Loucy (cell line): ENCODE data around the gene ZNG1C.
"Not testable (repeated sequence)": the region's sequence is repeated elsewhere in the genome, so short reads cannot be mapped to it uniquely, and the experiment has no call there.

Experiments used
- H2AFZ ChIP-seq: fragments of 200-600 bp; sonication (generic); 2 replicates; pipeline ENCODE4 v1.6.0; 2016; ENCODE audit warnings: antibody characterized with exemption, mild to moderate bottlenecking, low read length, moderate library complexity
- H3F3A ChIP-seq: fragments of 200-600 bp; 2 replicates; pipeline ENCODE4 v1.6.0; 2016; ENCODE audit warnings: antibody characterized with exemption, low read depth, mild to moderate bottlenecking
- H3K27me3 ChIP-seq: fragments of 200-600 bp; sonication (generic); 2 replicates; pipeline ENCODE4 v1.6.1; 2014; ENCODE audit warnings: low read length, mild to moderate bottlenecking; ENCODE audit not compliant: insufficient read depth, poor library complexity, severe bottlenecking
- H3K36me3 ChIP-seq: fragments of 200-600 bp; sonication (generic); 2 replicates; pipeline ENCODE4 v1.6.1; 2016; ENCODE audit warnings: low read length; ENCODE audit not compliant: insufficient read depth
- H3K4me1 ChIP-seq: fragments of 200-600 bp; sonication (generic); 2 replicates; pipeline ENCODE4 v1.5.1; 2014; ENCODE audit warnings: low read length, mild to moderate bottlenecking; ENCODE audit not compliant: insufficient read depth, poor library complexity, severe bottlenecking
- H3K4me2 ChIP-seq: fragments of 200-600 bp; sonication (generic); 2 replicates; pipeline ENCODE4 v1.6.0; 2014; ENCODE audit warnings: antibody characterized with exemption, low read length, low read depth, mild to moderate bottlenecking; ENCODE audit not compliant: poor library complexity, severe bottlenecking
- H3K4me3 ChIP-seq: fragments of 200-600 bp; sonication (generic); 2 replicates; pipeline ENCODE4 v1.5.1; 2014; ENCODE audit warnings: low read length, mild to moderate bottlenecking, mixed read lengths; ENCODE audit not compliant: poor library complexity, severe bottlenecking
- H3K79me2 ChIP-seq: fragments of 200-600 bp; sonication (generic); 2 replicates; pipeline ENCODE4 v1.6.1; 2014; ENCODE audit warnings: low read length; ENCODE audit not compliant: insufficient read depth
- H3K9ac ChIP-seq: fragments of 200-600 bp; sonication (generic); 2 replicates; pipeline ENCODE4 v1.6.0; 2014; ENCODE audit warnings: mild to moderate bottlenecking, low read depth, low read length, moderate library complexity; ENCODE audit not compliant: poor library complexity, severe bottlenecking
- H3K9me2 ChIP-seq: fragments of 200-600 bp; sonication (generic); replicated peaks from 2 replicates; pipeline ENCODE4 v1.6.1; 2016; ENCODE audit warnings: low read depth, low read length, mixed read lengths
- H3K9me3 ChIP-seq: fragments of 200-600 bp; sonication (generic); 2 replicates; pipeline ENCODE4 v1.6.1; 2014; ENCODE audit warnings: mild to moderate bottlenecking, antibody characterized with exemption, low read length, low read depth; ENCODE audit not compliant: insufficient read depth
- H4K20me1 ChIP-seq: fragments of 200-600 bp; sonication (generic); 2 replicates; pipeline ENCODE4 v1.6.0; 2014; ENCODE audit warnings: antibody characterized with exemption, low read length, mild to moderate bottlenecking; ENCODE audit not compliant: insufficient read depth, poor library complexity, severe bottlenecking

Gene ZNG1C

GRCh38 chr9:68324518-68324917 lies 82.7 kb downstream of the ZNG1C start:
- H3F3A ChIP-seq, H2AFZ ChIP-seq, H3K9me2 ChIP-seq, H3K4me1 ChIP-seq, H4K20me1 ChIP-seq, H3K4me2 ChIP-seq, H3K79me2 ChIP-seq, H3K9me3 ChIP-seq, H3K4me3 ChIP-seq, H3K36me3 ChIP-seq, H3K27me3 ChIP-seq, H3K9ac ChIP-seq: not testable (repeated sequence)

- H4K20me1 ChIP-seq, H2AFZ ChIP-seq, H3K9me3 ChIP-seq, H3K4me3 ChIP-seq, H3K9me2 ChIP-seq, H3K4me1 ChIP-seq, H3K9ac ChIP-seq, H3F3A ChIP-seq, H3K27me3 ChIP-seq, H3K4me2 ChIP-seq, H3K36me3 ChIP-seq, H3K79me2 ChIP-seq: not testable (repeated sequence)
Observed at GRCh38 chr9:68329106-68329505, 87.3 kb downstream of the ZNG1C start.

GRCh38 chr9:68330531-68331173 lies 88.9 kb downstream of the ZNG1C start:
- H3K27me3 ChIP-seq, H3K36me3 ChIP-seq, H3K4me3 ChIP-seq, H3K4me2 ChIP-seq, H3K4me1 ChIP-seq, H3F3A ChIP-seq, H3K9ac ChIP-seq, H4K20me1 ChIP-seq, H2AFZ ChIP-seq, H3K79me2 ChIP-seq, H3K9me2 ChIP-seq, H3K9me3 ChIP-seq: not testable (repeated sequence)

- not testable (repeated sequence) for H3K36me3 ChIP-seq, H3K9me2 ChIP-seq, H3K4me2 ChIP-seq, H4K20me1 ChIP-seq, H3K79me2 ChIP-seq, H3K4me3 ChIP-seq, H3K9ac ChIP-seq, H3F3A ChIP-seq, H3K27me3 ChIP-seq, H3K4me1 ChIP-seq, H2AFZ ChIP-seq, H3K9me3 ChIP-seq
Observed at GRCh38 chr9:68332122-68332521, 90.3 kb downstream of the ZNG1C start.

GRCh38 chr9:68335935-68336334 lies 94.2 kb downstream of the ZNG1C start:
- not testable (repeated sequence) for H3K9ac ChIP-seq, H3K9me2 ChIP-seq, H3K27me3 ChIP-seq, H3F3A ChIP-seq, H3K4me1 ChIP-seq, H3K9me3 ChIP-seq, H3K4me3 ChIP-seq, H3K36me3 ChIP-seq, H3K79me2 ChIP-seq, H4K20me1 ChIP-seq, H3K4me2 ChIP-seq, H2AFZ ChIP-seq

- H3K4me3 ChIP-seq, H3F3A ChIP-seq, H3K9me2 ChIP-seq, H2AFZ ChIP-seq, H3K9ac ChIP-seq, H3K4me2 ChIP-seq, H3K9me3 ChIP-seq, H3K4me1 ChIP-seq, H3K79me2 ChIP-seq, H3K36me3 ChIP-seq, H4K20me1 ChIP-seq, H3K27me3 ChIP-seq: not testable (repeated sequence)
Observed at GRCh38 chr9:68336639-68337339, 95.0 kb downstream of the ZNG1C start.

- not testable (repeated sequence) for H3K27me3 ChIP-seq, H3K9ac ChIP-seq, H3K4me2 ChIP-seq, H3K9me3 ChIP-seq, H3K36me3 ChIP-seq, H3K9me2 ChIP-seq, H3K4me3 ChIP-seq, H2AFZ ChIP-seq, H3K79me2 ChIP-seq, H4K20me1 ChIP-seq, H3F3A ChIP-seq, H3K4me1 ChIP-seq
Observed at GRCh38 chr9:68338000-68338399, 96.2 kb downstream of the ZNG1C start.
